Stimulated activated CD4-positive, alpha-beta T cell treated with anti-CD3 and anti-CD28 coated beads, Interleukin-12 subunit alpha, Interleukin-12 subunit beta, amount 100 ng/mL, for 4 hours (primary cell): Measurements from ENCODE around the gene CIPC.

Experiments
- DNase-seq: peaks from one replicate; pipeline ENCODE4 v3.0.0-alpha.2; 2020

Gene CIPC

DNA sequence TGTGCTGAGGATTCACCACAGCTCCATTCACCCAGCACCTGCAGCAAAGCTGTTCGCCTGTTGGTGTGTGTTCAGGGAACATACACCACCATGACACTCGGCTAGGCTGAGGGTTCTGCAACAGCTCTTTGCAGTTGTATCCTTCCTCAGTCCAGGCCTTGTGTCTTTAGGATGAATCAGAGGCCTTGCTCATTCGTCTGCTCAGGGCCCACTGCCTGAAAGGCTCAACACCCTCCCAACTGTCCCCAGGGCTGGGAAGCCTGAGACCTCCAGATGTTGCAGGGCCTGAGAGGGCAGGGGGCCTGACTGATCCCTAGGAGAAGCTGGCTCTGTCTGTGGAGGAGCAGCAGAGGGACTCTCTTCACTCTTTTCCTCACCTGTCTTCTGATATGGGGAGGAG lies 32.3 kb downstream of the CIPC start:
- DNase-seq: no peak

DNA sequence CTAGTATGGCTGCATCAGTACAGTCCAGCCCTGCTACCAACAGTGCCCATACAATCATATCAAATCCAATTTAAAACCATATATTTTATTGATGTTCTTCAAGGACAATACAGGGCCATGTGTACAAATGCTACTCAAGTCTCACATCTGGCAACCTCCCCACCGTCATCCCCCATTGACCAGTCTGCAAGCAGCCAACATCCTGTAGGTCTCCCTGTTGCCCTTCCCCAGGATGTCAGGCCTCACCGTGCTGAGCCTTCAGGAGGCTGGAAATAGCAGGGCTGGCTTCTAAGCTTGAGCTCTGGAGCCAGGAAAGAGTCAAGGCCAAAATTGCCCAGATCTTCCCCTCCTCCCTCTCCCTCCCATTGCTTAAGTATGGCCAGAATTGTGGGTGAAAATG lies 33.1 kb downstream of the CIPC start:
- no peak for DNase-seq

DNA sequence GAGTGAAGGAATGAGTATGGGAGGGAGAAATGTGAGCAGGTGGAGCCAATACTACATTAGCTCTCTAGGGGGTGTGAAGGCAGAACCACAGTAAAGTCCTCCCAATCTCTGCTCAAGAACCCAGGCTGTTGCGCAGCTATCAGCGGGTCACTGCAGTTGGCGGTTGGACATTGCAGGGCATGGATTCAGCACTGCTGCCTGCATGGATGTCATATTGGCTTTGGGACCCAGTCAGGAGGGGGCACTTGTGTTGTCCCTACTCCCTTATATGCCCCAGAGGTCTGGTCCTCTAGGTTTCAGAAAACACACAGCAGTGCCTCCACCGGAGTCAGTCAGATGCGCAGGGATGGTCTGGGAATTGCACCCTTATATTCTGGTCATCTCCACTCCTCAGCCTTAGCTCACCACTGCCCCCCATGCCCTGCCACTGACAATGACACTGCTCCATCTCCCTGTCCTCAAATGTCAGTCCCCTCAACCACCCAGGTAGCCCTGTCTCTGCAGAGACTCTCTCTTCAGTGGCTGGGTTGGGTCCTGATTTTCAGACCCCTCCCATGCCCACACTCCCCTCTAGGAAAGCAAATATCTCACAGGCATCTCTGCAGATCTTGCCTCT lies 33.9 kb downstream of the CIPC start:
- DNase-seq: no peak

DNA sequence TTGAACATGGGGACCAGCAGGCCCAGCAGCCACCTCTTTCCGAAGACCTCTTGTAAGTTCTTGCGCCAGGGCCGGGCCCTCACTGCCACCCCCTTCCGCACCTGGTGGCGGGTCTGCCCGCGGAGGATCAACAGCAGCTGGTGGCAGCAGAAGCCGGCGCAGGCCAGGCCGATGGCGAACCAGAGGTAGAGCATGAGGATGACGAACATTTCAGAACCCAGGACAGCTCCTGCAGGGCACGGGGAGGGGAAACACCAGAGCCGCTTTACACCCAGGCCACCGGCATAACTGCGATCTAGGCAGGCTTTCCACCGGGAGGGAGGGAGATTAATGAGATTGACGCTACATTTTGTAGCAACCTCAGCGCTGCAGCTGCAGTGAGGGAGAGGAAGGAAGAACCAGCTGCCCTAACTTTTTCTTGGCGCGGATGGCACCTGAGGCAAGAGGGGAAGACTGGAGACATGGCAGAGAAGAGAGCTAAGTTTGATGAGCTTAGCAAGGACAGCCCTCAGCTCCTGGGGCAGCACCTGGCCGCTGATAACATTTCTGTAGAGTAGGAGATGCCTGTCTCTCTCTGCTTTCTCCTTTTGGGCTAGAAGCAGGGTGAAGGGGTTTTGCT lies 35.8 kb downstream of the CIPC start:
- peak; percentile 43 for DNase-seq

DNA sequence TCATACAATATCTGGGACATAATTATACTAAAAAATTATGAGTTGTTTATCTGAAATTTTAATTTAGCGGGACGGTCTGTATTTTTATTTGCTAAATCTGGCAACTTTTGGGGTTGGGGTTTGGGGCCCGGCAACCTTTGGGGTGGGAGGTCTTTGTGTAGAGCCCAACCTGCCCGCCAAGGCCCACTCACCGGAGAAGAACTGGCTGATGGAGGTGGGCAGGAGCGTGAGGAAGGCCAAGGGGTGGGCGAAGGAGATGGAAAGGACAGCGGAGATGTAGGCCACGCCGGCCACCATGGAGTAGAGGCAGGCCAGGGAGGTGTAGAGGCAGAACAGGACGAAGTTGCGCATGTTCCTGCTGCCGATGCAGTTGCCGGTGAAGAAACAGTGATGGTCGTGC lies 41.0 kb downstream of the CIPC start:
- no peak for DNase-seq

DNA sequence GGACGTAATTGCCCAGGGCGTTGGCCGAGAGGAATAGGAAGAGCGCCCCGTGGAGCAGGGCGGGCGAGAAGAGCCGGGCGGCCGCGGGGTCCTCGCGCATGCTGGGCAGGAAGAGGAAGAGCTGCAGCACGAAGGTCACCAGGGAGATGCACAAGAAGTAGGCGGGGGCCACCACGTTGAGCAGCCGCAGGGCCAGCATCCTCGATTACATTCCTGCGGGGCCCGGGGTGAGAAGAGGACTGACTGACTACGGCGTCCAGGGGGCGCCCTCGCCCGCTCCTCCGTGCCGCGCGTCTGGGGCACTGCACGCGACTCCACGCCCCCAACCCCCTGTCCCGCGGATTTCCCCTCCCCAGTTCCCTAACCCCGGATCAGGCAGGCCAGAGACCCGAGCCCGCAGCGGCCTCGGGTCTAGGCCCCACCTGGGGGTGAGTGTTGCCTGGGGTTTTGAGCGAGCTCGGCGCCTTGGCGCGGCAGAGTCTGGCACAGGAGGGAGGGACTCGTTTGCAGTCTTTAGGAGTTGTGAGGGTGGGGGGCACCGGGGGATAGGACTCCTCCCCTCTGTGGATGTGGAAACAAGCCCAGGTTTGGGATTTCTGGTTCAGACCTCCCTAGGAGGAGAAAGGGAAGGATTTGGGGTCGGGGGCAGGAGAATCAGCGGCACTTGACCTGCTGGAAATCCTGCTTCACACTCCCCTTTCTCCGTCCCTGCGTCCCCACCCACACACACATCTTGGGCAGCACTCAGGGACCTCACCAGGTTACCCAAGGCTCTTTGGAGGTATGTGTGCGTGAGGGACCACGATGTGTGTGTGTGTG lies 41.7 kb downstream of the CIPC start:
- DNase-seq: peak; percentile 45

DNA sequence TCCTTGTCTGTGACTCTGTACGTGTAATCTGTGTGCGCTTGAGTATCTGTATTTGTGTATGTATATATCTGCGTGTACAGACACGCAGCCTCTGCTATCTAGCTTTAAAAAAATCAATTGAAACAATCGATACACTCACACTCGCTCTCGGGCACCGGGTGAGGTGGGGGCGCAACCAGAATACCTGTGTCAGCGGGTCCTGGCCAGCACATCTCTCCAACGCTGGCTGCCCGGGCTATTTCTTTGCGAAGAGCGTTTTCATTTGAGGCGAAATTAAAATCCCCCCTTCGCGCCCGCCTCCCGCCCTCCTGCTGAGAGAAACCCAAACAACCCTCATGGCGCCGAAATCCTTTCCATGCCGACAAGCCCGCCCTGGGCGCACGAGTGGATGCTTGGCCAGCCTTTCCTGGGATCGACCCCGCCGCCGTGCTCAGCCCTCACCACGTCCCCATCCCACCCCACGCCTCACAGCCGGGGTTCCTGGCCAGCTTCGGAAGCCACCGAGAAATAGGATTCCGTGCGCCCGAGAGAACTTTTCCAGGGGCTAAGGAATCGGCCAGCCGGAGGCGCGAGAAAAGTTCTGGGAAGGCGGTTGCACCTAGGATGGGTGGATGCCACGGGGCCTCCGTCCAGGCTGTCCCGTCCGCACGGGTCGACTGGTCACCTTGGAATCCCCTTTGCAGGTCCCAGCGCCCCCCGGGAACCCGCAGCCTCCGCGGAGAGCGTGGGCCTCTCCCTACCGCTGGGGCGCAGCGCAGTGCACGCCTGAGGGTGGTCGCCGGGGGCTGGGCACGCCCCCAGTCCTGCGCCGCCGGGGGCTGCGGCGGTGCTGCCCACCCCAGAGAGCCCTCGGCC lies 42.5 kb downstream of the CIPC start:
- DNase-seq: no peak

DNA sequence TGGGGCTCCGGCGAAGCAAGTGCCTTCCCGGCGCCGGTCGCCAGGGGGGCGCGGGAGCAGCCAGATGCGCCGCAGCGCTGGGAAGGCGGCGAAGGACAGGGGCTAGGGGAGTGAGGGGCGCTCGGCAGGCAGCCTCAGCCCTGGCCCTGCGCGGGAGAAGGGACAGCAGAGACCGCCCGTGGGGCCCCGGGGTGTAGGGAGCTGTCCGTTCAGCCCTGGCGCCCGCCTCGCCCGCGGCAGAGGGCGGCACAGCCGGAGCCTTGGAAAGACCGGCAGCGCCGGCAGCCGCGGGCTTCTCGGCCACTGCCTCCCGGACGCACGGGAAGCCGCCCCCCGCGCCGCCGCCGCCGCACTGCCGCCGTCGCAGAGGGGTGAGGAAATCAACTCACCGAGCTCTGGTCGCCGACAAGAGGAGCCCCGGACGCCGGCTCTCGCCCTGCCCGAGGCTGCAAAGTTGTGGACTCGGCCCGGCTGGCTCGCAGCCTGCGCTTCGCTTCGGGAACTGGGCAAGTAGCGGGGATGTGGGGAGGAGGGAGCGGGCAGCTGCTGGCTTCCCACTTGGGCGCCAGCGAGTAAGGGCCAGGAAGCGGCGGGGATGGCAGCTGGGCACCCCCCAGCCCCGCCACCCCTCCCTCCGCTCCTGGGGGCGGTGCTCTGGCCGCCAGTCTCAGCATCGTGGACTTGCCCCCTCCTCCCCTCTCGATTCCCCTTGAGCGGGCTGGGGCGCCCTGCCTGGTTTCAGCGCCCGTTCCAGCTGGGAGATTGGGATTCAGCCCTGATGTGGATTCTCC lies 43.4 kb downstream of the CIPC start, which contains the start of gene ZDHHC22:
TSS of gene ZDHHC22 (minus strand) at position 578 of the 791 bp plus-strand sequence. CDS start 2,053 bp downstream, outside the sequence.
- DNase-seq: no peak

DNA sequence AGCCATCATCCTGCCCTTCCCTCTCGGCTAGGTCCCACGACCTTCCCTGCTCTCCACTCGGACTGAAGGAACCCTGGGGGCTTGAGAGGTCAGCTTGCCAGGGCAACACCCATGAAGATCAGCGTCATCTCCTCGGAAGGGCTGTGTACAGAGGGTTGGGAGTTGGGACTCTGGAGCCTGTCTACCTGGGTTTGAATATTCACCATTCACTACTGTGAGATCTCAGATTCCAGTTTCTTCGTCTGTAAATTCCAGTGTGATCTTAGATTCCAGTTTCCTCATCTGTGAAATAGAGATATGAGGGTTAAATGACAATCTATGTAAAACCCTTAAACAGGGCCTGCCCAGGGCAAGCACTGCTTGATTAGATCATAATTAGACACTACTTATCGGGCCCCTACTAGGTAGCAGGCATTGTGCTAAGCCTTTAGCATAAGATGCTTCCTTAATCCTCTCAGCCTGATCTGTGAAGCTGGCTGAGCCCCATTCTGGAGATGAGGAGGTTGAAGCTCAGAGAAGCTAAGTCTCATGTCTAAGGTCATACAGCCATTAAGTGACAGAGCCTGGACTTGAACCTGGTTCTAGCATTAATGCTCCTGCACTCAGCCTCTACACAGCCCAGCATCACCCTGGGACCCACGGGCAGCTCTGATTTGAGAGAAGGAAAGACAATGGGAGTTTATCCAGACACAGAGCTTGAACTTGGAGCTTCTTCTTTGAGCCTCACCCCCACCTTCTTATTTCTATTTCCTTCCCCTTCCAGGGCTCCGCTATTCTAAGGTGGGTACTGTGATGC lies 44.1 kb downstream of the CIPC start:
- no peak for DNase-seq

DNA sequence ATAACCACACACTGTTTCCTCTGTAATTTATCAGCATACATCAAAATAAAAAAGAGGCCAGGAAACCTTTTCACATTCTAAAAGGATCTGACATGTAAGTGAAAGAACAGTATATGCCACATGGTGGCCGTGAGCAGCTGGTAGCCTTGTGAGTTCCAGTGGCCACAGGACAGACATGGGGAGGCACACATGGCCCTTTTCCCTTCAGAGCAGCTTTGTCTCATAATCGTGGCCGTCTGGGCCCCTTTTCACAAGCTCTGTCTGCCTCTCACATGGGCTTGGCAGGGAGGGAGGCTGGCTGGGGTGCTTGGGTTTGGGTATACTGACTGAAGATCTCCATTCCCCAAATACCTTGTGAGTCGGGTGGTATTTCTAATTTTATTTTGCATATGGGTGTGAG lies 45.0 kb downstream of the CIPC start:
- no peak for DNase-seq

DNA sequence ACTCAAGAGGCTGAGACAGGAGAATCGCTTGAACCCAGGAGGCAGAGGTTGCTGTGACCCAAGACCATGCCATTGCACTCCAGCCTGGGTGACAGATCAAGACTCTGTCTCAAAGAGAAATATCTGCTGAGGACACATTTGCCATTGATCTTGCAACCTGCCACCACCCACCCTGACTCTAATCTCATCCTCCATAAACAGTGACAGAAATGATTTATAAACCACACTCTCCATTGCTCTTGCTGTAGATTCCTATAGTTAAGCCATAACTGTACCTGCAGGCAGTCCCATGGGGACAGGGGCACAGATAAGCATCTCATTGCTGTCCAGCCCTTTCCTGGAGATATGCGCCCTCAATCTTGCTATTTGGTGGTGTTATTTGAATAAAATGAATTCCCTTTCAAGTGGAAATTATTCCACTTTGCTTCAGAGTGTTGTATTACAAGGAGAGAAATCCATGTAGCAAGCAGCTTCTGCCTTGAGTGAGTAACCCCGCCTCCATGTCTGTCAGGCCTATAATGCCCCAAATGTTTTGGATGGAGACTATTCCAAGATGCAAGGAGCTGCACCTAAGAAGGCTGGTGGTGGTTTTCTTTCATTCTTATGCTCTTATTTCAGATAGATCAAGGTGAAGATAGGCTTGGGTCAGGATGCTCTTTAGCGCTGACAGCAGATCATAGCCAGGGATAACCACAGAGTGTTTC lies 46.5 kb downstream of the CIPC start:
- no peak for DNase-seq

DNA sequence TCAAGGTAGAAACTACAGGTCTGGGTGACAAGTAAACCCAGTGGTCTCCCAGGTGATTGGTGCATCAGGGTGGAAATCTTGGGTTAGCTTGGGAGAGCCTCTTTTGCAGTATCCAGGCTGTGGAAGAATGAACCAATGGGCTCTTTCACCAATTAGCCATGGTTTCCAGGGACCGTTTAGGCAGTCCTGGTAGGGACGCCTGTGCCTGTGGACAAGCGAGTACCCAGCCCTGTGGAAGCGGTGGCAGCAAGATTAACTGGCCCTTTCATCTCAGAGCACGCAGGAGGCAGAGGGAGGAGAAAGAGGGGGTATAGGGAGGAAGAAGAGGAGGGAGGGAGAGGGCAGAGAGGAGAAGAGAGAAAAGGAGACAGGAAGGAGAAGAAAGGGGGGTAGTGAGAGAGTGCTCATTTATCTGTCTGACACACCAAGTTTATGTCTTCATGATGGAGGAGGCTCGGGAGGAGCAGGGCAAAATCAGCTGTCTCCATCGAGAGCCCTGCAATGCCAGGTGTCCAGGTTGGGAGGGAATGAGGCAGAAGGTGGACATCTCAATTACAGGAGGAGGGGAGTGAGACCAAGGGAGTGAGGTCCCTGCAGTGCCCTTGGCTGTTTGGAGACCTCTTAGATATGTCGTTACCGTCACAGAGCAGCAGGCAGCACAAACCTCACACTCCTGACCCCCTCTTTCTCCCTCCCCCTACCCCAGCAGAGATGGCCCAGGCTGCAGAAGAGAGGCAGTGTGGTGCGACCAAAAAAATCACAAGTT lies 48.1 kb downstream of the CIPC start:
- DNase-seq: no peak

DNA sequence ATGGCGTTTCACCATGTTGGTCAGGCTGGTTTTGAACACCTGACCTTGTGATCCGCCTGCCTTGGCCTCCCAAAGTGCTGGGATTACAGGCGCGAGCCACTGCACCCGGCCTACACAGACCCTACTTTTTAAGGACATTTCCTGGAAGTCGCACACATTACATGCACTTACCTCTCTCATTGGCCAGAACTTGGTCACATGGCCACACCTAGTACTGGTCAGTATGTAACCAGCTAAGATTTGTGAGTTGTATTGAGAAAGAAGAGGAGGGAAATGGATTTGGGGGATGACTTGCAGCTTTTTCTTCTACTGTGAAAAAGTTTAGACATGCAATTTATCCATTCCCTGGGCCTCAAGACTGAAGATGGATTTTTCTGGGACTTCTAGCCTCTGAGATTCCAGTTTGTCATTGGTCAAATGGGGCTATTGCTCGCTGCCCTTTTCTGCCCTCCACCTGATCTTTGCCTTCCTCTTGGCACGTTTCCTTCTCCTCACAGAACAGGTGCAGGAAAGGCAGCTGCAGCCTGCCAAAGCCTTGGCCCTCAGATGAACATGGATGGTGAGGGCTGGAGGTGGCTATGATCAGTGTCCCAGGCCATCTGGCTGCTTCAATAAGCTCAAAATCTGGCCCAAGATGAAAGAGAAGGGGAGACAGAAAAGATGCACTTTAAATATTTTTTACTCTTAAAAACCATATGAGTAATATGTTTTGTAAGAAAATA lies 50.6 kb downstream of the CIPC start:
- no peak for DNase-seq

DNA sequence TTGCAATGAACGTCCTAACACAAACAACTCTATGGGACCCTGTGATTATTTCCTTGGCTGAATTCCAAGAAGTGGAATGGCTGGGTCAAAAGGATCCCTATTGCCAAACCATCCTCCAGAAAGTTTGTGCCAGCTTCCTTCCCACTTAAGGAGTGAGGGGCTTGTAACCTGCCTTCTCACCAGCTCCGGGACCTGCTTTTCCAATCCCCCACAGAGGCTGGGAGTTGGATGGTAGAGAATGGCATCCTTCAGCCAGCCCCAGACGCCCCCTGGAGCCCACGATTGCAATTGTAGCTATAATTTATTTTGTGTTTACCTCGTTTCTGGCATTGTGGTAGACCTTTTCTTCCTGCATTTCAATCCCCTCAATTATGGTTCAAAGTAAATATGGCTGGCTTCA lies 53.2 kb downstream of the CIPC start:
- DNase-seq: no peak

DNA sequence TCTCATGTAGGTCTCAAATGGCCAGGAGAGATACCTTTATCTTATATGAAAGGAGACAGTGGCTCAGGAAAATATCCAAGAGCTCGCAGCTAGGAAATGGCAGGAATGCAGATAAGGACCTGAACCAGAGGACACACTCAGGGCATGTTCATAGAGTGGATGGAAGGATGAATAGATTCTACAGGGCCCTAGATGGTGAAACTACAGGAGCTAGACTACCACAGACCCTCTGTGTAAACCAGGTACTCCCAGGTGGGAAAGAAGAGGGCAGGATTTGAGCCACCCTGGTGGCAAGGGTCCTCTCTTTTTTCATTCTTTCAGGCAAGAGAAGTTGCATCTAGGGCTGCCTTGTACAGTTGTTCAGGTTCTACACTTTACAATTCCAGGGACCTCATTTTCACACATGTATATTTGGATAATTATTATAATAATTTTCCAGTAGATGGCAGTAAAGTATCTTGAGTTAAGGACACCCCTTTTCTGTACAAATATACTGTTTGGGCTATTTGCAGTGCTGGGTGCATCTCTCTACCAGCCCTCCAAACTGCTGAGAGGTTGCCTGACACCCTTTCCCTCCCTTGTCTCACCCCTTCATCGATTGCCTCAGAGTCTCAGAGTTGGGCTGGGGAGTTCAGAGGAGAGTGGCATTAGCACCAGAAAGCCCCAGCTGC lies 54.0 kb downstream of the CIPC start:
- no peak for DNase-seq

DNA sequence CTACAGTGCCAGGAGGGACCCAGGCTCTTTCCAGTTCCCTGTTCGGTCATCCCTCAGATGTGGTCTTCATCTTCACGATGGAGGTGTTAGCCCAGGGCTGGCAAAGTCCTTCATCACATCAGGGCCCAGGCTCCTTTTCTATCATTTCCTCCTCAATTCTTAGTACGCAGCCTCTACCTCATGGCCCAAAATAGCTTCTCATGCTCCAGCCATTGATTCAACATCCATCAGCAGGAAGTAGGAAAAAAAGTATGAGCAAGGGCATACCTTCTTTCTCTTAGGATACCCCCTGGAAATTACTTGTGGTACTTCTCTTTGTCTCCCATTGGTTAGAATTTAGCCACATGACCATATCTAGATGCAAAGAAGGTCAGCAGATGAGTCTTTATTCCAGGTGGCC lies 55.7 kb downstream of the CIPC start:
- no peak for DNase-seq

DNA sequence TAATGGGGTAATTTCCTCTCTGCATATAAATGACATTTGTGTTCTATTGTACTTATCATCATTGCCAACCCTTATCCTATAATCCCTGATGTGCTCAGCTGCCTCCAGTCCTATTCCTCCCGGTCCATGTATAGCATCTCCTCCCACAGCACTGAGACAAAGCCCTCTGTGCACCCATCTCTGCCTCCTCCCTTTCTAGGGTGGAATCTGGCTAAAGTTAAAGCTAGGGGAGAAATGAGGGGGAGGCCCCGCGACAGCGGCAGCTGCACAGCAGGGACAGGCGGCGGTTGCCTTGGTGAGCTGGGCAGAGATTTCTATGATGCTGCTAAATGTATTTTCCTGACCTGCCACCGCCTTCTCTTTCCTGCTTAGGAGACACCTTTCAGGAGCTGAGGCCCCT lies 56.4 kb downstream of the CIPC start:
- DNase-seq: no peak

DNA sequence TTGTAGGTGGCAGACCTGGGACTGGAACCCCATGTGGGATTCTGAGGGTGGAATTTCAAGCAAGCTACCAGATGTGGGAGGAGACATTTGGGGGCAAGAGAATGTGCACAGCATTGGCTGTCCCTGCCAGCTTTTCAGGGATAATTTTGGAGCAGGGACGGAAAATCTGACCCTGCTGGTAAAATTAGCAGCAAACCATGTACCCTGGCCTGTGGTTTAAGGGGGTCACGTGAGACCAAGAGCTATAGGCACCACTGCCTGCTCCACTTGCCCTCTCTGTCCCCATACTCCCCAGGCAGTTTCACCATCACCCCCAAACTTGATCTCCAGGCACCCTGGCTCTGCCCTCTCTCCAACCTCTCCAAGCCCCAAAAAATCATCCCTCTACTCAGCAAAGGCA lies 57.0 kb downstream of the CIPC start:
- DNase-seq: no peak

DNA sequence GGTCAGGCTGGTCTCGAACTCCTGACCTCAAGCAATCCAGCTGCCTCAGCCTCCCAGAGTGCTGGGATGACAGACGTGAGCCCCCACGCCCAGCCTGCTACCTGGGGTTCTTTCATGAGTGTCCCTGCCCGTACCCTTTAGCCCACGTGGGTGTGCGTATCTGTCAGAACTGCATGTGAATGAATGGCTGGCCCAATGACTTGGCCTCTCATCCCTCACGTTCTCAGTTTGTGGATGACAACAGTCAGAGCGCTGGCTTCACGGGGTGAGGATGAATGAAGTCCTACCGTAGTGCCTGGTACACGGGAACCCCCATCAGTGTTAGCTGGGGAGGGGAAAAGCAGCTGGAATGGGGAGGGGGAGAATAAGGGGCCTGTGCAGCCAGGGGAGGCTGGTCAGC lies 59.7 kb downstream of the CIPC start:
- no peak for DNase-seq
